ENCODE results near the gene DLG2.

DNA sequence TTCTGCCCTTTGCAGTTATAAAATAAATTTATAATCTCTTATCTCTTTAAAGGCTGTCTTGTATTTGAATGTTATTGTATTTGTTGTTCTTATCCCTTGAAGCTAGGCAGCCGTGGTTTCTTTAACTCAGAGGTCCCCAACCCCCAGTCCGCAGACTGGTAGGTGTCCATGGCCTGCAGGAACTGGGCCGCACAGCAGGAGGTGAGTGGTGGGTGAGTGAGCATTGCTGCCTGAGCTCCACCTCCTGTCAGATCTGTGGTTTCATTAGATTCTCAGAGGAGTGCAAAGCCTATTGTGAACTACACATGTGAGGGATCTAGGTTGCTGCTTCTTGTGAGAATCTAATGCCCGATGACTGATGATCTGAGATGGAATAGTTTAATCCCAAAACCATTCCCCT is 1961.0 kb downstream of the DLG2 start:
- TF ChIP-seq, protein P1, sequence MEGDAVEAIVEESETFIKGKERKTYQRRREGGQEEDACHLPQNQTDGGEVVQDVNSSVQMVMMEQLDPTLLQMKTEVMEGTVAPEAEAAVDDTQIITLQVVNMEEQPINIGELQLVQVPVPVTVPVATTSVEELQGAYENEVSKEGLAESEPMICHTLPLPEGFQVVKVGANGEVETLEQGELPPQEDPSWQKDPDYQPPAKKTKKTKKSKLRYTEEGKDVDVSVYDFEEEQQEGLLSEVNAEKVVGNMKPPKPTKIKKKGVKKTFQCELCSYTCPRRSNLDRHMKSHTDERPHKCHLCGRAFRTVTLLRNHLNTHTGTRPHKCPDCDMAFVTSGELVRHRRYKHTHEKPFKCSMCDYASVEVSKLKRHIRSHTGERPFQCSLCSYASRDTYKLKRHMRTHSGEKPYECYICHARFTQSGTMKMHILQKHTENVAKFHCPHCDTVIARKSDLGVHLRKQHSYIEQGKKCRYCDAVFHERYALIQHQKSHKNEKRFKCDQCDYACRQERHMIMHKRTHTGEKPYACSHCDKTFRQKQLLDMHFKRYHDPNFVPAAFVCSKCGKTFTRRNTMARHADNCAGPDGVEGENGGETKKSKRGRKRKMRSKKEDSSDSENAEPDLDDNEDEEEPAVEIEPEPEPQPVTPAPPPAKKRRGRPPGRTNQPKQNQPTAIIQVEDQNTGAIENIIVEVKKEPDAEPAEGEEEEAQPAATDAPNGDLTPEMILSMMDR (IDR thresholded peaks at IDR 0.05): no peak
- TF ChIP-seq POLR2A (IDR thresholded peaks at IDR 0.05): no peak

All from uterus (tissue), 2 donors.